ENCODE data around the gene RYR2. TPM values are rescaled to one million over a fixed set of nuclear protein-coding genes. Genes with fewer than 3 reads are reported as not detected.

Gene RYR2
- total and polyA plus RNA-seq, 9 of the 15 experiments (the other 6 are each of a cell fraction or from before 2014, with no cell fraction given) = 0.03 to 0.42 (median 0.14) TPM

DNA sequence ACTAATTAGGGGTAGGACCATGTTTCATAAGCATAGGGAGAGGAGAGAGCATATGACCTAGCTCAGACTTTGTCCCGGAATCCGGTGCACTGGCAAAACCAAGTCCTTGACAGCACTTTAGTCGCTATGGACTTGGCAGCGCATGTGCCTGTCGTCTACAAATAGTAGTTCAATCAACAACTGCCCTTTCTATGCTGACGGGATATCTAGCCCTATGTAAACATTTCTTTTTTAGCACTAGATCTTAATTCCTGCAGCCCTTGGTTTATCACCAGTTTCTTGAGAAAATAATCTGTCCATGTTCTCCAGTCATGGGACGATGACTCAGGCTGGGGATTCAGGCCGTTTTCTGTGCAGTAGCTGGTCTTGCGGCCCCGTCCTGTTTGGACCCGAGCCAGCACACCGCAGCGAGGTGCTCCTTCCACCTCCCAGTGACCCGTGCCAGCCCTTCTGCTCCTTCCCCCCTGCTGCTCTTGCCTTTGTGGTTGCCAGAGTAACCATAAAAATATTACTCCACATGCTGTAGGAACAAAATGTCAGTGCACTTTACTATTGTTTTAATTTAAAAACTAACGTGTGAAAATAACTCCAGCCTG is 29.1 kb upstream of the RYR2 start (continued):
- TF ChIP-seq FOXA3 (CRISPR knock-in tag; conservative IDR thresholded peaks at IDR 0.05 in 1 of 2, IDR thresholded peaks at IDR 0.05 in 1 of 2) (peak in 1 of 2 experiments; percentile 59; a peak in 2 of 4 replicates), SETDB1 (IDR thresholded peaks at IDR 0.05; ENCODE audit: low read length) (no peak), XRCC3 (IDR thresholded peaks at IDR 0.05) (no peak), DDX20 (tag; IDR thresholded peaks at IDR 0.05; ENCODE audit: low read depth) (no peak), FOSL1 (tag; conservative IDR thresholded peaks at IDR 0.05) (peak; percentile 95), ZNF766 (CRISPR knock-in tag; conservative IDR thresholded peaks at IDR 0.05) (0 out of 2 replicates have a peak, but pooled peaks have one; percentile 35), FOS (IDR thresholded peaks at IDR 0.05; ENCODE audit: extremely low read depth, insufficient read length) (peak; percentile 27), HMGN3 (IDR thresholded peaks at IDR 0.05; ENCODE audit: borderline replicate concordance, extremely low read depth, insufficient read length, low read depth, low read length) (peak; percentile 41), DPF2 (IDR thresholded peaks at IDR 0.05) (peak; percentile 74), STAT5B (CRISPR knock-in tag; IDR thresholded peaks at IDR 0.05) (no peak), NBN (IDR thresholded peaks at IDR 0.05; ENCODE audit: low read depth) (no peak), CCNT2 (IDR thresholded peaks at IDR 0.05; ENCODE audit: borderline replicate concordance, extremely low read depth, insufficient read length, low read depth, low read length) (peak; percentile 26), POLR2G (IDR thresholded peaks at IDR 0.05; ENCODE audit: low read depth, low read length) (no peak), NFATC3 (IDR thresholded peaks at IDR 0.05) (no peak), NFIC (IDR thresholded peaks at IDR 0.05) (peak; percentile 94), JUND (IDR thresholded peaks at IDR 0.05; ENCODE audit: borderline replicate concordance, low read depth, low read length) (peak; percentile 91), JUND (tag; IDR thresholded peaks at IDR 0.05; ENCODE audit: borderline replicate concordance, low read depth, low read length) (peak; percentile 94; the same call in 2 of the 3 replicates), ZNF3 (CRISPR knock-in tag; IDR thresholded peaks at IDR 0.05) (no peak), MEIS2 (IDR thresholded peaks at IDR 0.05; ENCODE audit: partially characterized antibody) (peak; percentile 18)
- TF ChIP-seq, protein P1, sequence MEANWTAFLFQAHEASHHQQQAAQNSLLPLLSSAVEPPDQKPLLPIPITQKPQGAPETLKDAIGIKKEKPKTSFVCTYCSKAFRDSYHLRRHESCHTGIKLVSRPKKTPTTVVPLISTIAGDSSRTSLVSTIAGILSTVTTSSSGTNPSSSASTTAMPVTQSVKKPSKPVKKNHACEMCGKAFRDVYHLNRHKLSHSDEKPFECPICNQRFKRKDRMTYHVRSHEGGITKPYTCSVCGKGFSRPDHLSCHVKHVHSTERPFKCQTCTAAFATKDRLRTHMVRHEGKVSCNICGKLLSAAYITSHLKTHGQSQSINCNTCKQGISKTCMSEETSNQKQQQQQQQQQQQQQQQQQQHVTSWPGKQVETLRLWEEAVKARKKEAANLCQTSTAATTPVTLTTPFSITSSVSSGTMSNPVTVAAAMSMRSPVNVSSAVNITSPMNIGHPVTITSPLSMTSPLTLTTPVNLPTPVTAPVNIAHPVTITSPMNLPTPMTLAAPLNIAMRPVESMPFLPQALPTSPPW (CRISPR knock-in tag; IDR thresholded peaks at IDR 0.05) = peak; percentile 51
- TF ChIP-seq, protein P2, sequence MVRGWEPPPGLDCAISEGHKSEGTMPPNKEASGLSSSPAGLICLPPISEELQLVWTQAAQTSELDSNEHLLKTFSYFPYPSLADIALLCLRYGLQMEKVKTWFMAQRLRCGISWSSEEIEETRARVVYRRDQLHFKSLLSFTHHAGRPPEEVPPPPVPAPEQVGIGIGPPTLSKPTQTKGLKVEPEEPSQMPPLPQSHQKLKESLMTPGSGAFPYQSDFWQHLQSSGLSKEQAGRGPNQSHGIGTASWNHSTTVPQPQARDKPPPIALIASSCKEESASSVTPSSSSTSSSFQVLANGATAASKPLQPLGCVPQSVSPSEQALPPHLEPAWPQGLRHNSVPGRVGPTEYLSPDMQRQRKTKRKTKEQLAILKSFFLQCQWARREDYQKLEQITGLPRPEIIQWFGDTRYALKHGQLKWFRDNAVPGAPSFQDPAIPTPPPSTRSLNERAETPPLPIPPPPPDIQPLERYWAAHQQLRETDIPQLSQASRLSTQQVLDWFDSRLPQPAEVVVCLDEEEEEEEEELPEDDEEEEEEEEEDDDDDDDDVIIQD (CRISPR knock-in tag; IDR thresholded peaks at IDR 0.05) = no peak
- TF ChIP-seq, protein P3, sequence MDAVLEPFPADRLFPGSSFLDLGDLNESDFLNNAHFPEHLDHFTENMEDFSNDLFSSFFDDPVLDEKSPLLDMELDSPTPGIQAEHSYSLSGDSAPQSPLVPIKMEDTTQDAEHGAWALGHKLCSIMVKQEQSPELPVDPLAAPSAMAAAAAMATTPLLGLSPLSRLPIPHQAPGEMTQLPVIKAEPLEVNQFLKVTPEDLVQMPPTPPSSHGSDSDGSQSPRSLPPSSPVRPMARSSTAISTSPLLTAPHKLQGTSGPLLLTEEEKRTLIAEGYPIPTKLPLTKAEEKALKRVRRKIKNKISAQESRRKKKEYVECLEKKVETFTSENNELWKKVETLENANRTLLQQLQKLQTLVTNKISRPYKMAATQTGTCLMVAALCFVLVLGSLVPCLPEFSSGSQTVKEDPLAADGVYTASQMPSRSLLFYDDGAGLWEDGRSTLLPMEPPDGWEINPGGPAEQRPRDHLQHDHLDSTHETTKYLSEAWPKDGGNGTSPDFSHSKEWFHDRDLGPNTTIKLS (IDR thresholded peaks at IDR 0.05; ENCODE audit: borderline replicate concordance, low read depth) = no peak
